Trophoblast cell (in vitro differentiated cells and primary cell): Measurements from ENCODE around the gene IDH3A.

ENCODE experiments used
- DNase-seq, 2 donors: peaks; one replicate each; pipeline ENCODE4 v3.0.0-alpha.2; 2016
- H2AFZ ChIP-seq: 2 replicates; pipeline ENCODE4 v1.6.1; 2013; ENCODE audit warnings: low read length, moderate library complexity, mild to moderate bottlenecking; ENCODE audit not compliant: insufficient read depth, poor library complexity
- H2AK5ac ChIP-seq: 2 replicates; pipeline ENCODE4 v1.6.1; 2013; ENCODE audit warnings: mild to moderate bottlenecking, low read length
- H2BK120ac ChIP-seq: 2 replicates; pipeline ENCODE4 v1.6.1; 2013; ENCODE audit warnings: low read length, mild to moderate bottlenecking, moderate library complexity; ENCODE audit not compliant: insufficient read depth, poor library complexity
- H2BK12ac ChIP-seq: 2 replicates; pipeline ENCODE4 v1.6.1; 2013; ENCODE audit warnings: mild to moderate bottlenecking, low read length, moderate library complexity
- H2BK5ac ChIP-seq: 2 replicates; pipeline ENCODE4 v1.6.1; 2013; ENCODE audit warnings: low read length, low read depth, moderate library complexity, mild to moderate bottlenecking; ENCODE audit not compliant: poor library complexity
- H3K14ac ChIP-seq: 2 replicates; pipeline ENCODE4 v1.6.1; 2013; ENCODE audit warnings: mild to moderate bottlenecking, low read length
- H3K18ac ChIP-seq: 2 replicates; pipeline ENCODE4 v1.6.1; 2013; ENCODE audit warnings: mild to moderate bottlenecking, low read length
- H3K23ac ChIP-seq: 2 replicates; pipeline ENCODE4 v1.6.1; 2013; ENCODE audit warnings: low read length
- H3K27ac ChIP-seq: 2 replicates; pipeline ENCODE4 v1.5.1; 2013; ENCODE audit warnings: low read depth, mild to moderate bottlenecking, inconsistent platforms, low read length, moderate library complexity
- H3K27me3 ChIP-seq: 2 replicates; pipeline ENCODE4 v1.6.1; 2013; ENCODE audit warnings: inconsistent platforms, mild to moderate bottlenecking, low read length, moderate library complexity; ENCODE audit not compliant: insufficient read depth
- H3K36me3 ChIP-seq, 2 experiments: 1 replicate in 1 of 2; 2 replicates in 1 of 2; pipeline ENCODE4 v1.6.1; 2013; ENCODE audit warnings: low read length in 2 of 2, mild to moderate bottlenecking in 2 of 2, moderate library complexity in 1 of 2; ENCODE audit not compliant: insufficient read depth in 2 of 2, control insufficient read depth in 1 of 2
- H3K4ac ChIP-seq: 2 replicates; pipeline ENCODE4 v1.6.1; 2013; ENCODE audit warnings: low read depth, mild to moderate bottlenecking, low read length, moderate library complexity
- H3K4me1 ChIP-seq, 2 experiments: 1 replicate in 1 of 2; 2 replicates in 1 of 2; pipeline ENCODE4 v1.6.1; 2013; ENCODE audit warnings: low read length in 2 of 2, mild to moderate bottlenecking in 2 of 2, moderate library complexity in 1 of 2; ENCODE audit not compliant: insufficient read depth in 2 of 2, control insufficient read depth in 1 of 2
- H3K4me2 ChIP-seq: 2 replicates; pipeline ENCODE4 v1.6.1; 2013; ENCODE audit warnings: inconsistent platforms, mild to moderate bottlenecking, low read length, moderate library complexity
- H3K4me3 ChIP-seq: 2 replicates; pipeline ENCODE4 v1.5.1; 2013; ENCODE audit warnings: mild to moderate bottlenecking, low read depth, low read length, inconsistent platforms
- H3K79me1 ChIP-seq: one replicate; pipeline ENCODE4 v1.6.1; 2013; ENCODE audit warnings: low read length
- H3K79me2 ChIP-seq: 2 replicates; pipeline ENCODE4 v1.6.1; 2013; ENCODE audit warnings: low read length, mild to moderate bottlenecking; ENCODE audit not compliant: control insufficient read depth, insufficient read depth, poor library complexity
- H3K9ac ChIP-seq: 2 replicates; pipeline ENCODE4 v1.6.1; 2013; ENCODE audit warnings: mild to moderate bottlenecking, low read length
- H3K9me3 ChIP-seq: 2 replicates; pipeline ENCODE4 v1.6.1; 2013; ENCODE audit warnings: low read depth, mild to moderate bottlenecking, control low read depth, inconsistent platforms, low read length; ENCODE audit not compliant: insufficient read depth
- H4K12ac ChIP-seq: 2 replicates; pipeline ENCODE4 v1.6.1; 2013; ENCODE audit warnings: low read depth, mild to moderate bottlenecking, low read length, moderate library complexity
- H4K8ac ChIP-seq: 2 replicates; pipeline ENCODE4 v1.6.1; 2013; ENCODE audit warnings: low read depth, mild to moderate bottlenecking, low read length, moderate library complexity
- H4K91ac ChIP-seq: one replicate; pipeline ENCODE4 v1.6.1; 2013; ENCODE audit warnings: low read depth, mild to moderate bottlenecking, low read length, moderate library complexity
- WGBS: extraction: QIAGEN DNeasy Blood & Tissue Kit; methylation state at CpG from one replicate; pipeline ENCODE4 v1.1.7; 2013; ENCODE audit warnings: missing lambda C conversion rate; ENCODE audit not compliant: insufficient read length, insufficient coverage; ENCODE audit errors: extremely low coverage; 5-methylcytosine and 5-hydroxymethylcytosine counted together

The IDH3A gene

DNA sequence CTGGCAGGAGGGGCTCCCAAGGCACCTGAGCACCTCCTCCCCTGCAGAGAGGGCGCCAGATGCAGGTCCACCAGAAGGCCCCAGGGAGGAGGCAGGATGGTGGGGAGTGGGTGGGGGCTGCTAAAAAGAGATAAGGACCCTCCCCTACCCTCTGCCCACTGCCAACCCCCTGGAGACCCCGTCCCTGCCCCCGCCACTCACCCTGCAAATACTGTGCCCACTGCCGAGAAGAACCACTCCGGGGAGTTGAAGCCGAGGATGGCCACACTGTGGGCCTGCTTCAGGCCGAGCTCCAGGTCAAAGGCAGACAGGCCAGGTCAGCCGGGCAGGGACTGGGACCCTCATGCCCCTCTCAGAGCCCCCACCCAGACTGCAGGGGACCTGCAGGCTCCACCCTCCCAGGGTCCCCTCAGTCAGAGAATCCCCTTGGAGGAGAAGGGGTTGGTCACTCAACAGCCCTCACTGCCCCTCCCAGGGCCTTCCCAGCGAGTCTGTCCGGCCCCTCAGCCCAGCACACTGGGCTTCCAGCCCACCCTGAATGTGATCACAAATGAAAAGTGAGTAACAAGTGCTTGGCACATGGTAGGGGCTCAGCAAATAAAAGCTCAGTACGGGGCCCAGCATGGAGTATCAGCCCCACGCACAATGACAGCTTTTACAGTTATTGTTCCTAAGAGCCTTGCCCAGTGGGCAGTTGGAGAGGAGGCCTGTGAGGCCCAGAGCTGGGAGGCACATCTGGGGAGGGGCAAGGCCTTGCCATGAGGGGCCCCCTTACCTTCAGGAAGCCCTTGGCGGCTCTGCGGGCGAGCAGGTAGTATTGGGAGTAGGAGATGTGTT lies 44.8 kb downstream of the IDH3A start:
- no peaks in the 10 kb centered on the region for H3K36me3 ChIP-seq
- H3K18ac ChIP-seq, result no peak overlapping the region
- H3K23ac ChIP-seq, result no peak overlapping the region
- no peaks in the 10 kb centered on the region for H3K4me1 ChIP-seq
- H3K79me2 ChIP-seq, result no peaks in the 10 kb centered on the region
- no peak for DNase-seq
- H3K79me1 ChIP-seq, result no peaks in the 10 kb centered on the region
- no peak overlapping the region for H3K14ac ChIP-seq
- no peak overlapping the region for H3K27ac ChIP-seq
- no peak overlapping the region for H2BK5ac ChIP-seq
- H4K12ac ChIP-seq, result no peak overlapping the region
- H2AFZ ChIP-seq, result no peak overlapping the region
- no peak overlapping the region for H2AK5ac ChIP-seq
- H3K4me3 ChIP-seq, result no peak overlapping the region
- WGBS, result no CpG with 5 or more reads among the region's 15 CpGs
- no peaks in the 10 kb centered on the region for H3K9me3 ChIP-seq
- no peak overlapping the region for H2BK12ac ChIP-seq
- H3K4ac ChIP-seq, result no peak overlapping the region
- H3K27me3 ChIP-seq, result no peaks in the 10 kb centered on the region
- H3K4me2 ChIP-seq, result no peak overlapping the region
- no peak overlapping the region for H2BK120ac ChIP-seq
- H4K91ac ChIP-seq, result no peak overlapping the region
- no peak overlapping the region for H4K8ac ChIP-seq
- H3K9ac ChIP-seq, result no peak overlapping the region

DNA sequence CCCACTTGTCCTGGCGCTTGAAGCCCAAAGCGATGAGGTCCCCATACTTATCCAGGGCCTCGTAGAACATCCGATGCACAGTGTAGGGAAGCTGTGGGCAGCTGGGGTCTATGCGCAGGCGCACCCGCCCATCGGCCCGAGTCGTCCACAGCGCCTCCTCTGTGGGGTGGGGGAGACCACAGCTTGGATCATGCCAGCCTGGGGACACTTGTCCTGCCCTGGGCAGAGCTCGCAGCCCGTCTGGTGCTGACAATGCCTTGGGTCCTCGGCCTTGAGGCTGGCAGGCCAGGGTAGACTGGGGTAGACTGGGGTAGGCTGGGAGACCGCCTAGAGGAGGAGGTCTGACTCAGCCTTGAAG lies 45.4 kb downstream of the IDH3A start:
- H3K4me2 ChIP-seq, result no peak overlapping the region
- H3K14ac ChIP-seq, result no peak overlapping the region
- H4K8ac ChIP-seq, result no peak overlapping the region
- no peak overlapping the region for H3K9ac ChIP-seq
- H2AK5ac ChIP-seq, result no peak overlapping the region
- no peak overlapping the region for H2BK12ac ChIP-seq
- H3K27me3 ChIP-seq, result no peaks in the 10 kb centered on the region
- no peak overlapping the region for H3K18ac ChIP-seq
- no peaks in the 10 kb centered on the region for H3K79me2 ChIP-seq
- no peak overlapping the region for H3K4me3 ChIP-seq
- no peak overlapping the region for H2AFZ ChIP-seq
- no peaks in the 10 kb centered on the region for H3K36me3 ChIP-seq
- WGBS, result no CpG with 5 or more reads among the region's 15 CpGs
- no peaks in the 10 kb centered on the region for H3K79me1 ChIP-seq
- H2BK120ac ChIP-seq, result no peak overlapping the region
- no peak overlapping the region for H2BK5ac ChIP-seq
- H4K91ac ChIP-seq, result no peak overlapping the region
- DNase-seq, result no peak
- no peak overlapping the region for H4K12ac ChIP-seq
- H3K27ac ChIP-seq, result no peak overlapping the region
- no peak overlapping the region for H3K4ac ChIP-seq
- no peaks in the 10 kb centered on the region for H3K4me1 ChIP-seq
- no peak overlapping the region for H3K23ac ChIP-seq
- H3K9me3 ChIP-seq, result no peaks in the 10 kb centered on the region

DNA sequence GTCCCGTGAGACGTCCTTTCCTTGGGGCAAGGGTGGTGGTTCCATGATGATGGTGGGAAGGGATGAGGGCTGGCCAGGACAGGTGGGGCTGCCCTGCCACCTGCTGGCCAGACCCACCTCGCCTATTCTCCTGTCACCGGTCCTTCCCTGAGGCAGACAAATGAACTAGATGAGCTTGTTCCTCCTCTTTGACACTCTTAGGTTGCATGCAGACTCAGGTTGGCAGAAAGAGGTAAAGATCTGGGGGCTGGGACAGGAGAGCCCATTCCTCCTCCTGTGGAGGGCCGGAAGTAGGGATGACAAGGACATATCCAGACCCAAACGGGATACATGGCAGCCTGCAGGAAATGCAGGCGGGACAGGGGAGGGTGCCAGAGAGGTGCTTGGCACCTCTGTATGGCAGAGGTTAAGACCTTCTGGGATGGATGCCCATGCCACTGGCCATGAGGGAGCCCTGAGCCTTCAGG lies 46.6 kb downstream of the IDH3A start:
- H3K23ac ChIP-seq, result no peak overlapping the region
- no peak overlapping the region for H3K18ac ChIP-seq
- H3K79me2 ChIP-seq, result no peaks in the 10 kb centered on the region
- H2BK12ac ChIP-seq, result no peak overlapping the region
- H3K4ac ChIP-seq, result no peak overlapping the region
- H3K4me1 ChIP-seq, result no peaks in the 10 kb centered on the region
- H2BK5ac ChIP-seq, result no peak overlapping the region
- H3K36me3 ChIP-seq, result no peaks in the 10 kb centered on the region
- no peak overlapping the region for H2AK5ac ChIP-seq
- H3K27ac ChIP-seq, result no peak overlapping the region
- H3K27me3 ChIP-seq, result no peaks in the 10 kb centered on the region
- H2AFZ ChIP-seq, result no peak overlapping the region
- no peak overlapping the region for H4K8ac ChIP-seq
- H3K9ac ChIP-seq, result no peak overlapping the region
- DNase-seq, result peak; percentile 52 to 67
- H2BK120ac ChIP-seq, result no peak overlapping the region
- H3K14ac ChIP-seq, result no peak overlapping the region
- no peak overlapping the region for H3K4me2 ChIP-seq
- H4K91ac ChIP-seq, result no peak overlapping the region
- no peaks in the 10 kb centered on the region for H3K9me3 ChIP-seq
- no peak overlapping the region for H4K12ac ChIP-seq
- H3K79me1 ChIP-seq, result no peaks in the 10 kb centered on the region
- no CpG with 5 or more reads among the region's 7 CpGs for WGBS
- no peak overlapping the region for H3K4me3 ChIP-seq

DNA sequence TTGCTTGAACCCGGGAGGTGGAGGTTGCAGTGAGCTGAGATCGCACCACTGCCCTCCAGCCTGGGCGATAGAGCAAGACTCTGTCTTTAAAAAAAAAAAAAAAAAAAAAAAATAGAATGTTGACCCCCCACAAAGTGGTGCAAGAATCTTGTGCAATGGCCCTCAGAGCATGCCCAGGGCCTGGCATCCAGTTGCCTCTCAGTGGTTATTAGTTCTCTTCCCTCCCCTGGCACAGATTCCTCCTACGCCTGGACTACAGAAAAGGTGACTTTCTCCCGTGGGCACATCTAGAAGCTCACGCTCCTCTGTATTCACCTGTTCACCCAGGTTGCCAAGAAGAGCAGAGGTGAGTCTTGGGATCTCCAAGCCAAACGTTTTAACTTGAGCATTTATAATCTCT lies 48.5 kb downstream of the IDH3A start:
- no peak overlapping the region for H3K4me3 ChIP-seq
- H4K91ac ChIP-seq, result no peak overlapping the region
- no peak overlapping the region for H2AK5ac ChIP-seq
- no peak overlapping the region for H2BK12ac ChIP-seq
- no peaks in the 10 kb centered on the region for H3K27me3 ChIP-seq
- H3K79me1 ChIP-seq, result no peaks in the 10 kb centered on the region
- H3K79me2 ChIP-seq, result no peaks in the 10 kb centered on the region
- H3K14ac ChIP-seq, result no peak overlapping the region
- no peak overlapping the region for H3K4me2 ChIP-seq
- H3K9ac ChIP-seq, result no peak overlapping the region
- no peak overlapping the region for H4K8ac ChIP-seq
- no peak overlapping the region for H3K27ac ChIP-seq
- H2BK120ac ChIP-seq, result no peak overlapping the region
- H3K18ac ChIP-seq, result no peak overlapping the region
- H3K4ac ChIP-seq, result no peak overlapping the region
- H4K12ac ChIP-seq, result no peak overlapping the region
- H2BK5ac ChIP-seq, result no peak overlapping the region
- DNase-seq, result no peak
- no CpG with 5 or more reads among the region's 7 CpGs for WGBS
- no peak overlapping the region for H3K23ac ChIP-seq
- H3K9me3 ChIP-seq, result no peaks in the 10 kb centered on the region
- H3K4me1 ChIP-seq, result no peaks in the 10 kb centered on the region
- no peaks in the 10 kb centered on the region for H3K36me3 ChIP-seq
- no peak overlapping the region for H2AFZ ChIP-seq
